Astrocyte (in vitro differentiated cells and primary cell): ENCODE data around the gene TGM2. TPM values are rescaled to one million over a fixed set of nuclear protein-coding genes. Genes with fewer than 3 reads are reported as not detected.

Source experiments
- DNase-seq: peaks from one replicate; pipeline ENCODE4 v3.0.0-alpha.2; 2010; ENCODE audit warnings: low read depth
- FAIRE-seq: peaks from 2 replicates; lab custom pipeline; 2011; peaks lifted over from hg19 to GRCh38; lab: Jason Lieb, UNC
- H2AFZ ChIP-seq: 2 replicates; pipeline ENCODE4 v1.6.0; 2012; ENCODE audit warnings: low read depth, low read length, inconsistent platforms
- H3K27ac ChIP-seq: 2 replicates; pipeline ENCODE4 v1.5.1; 2011; ENCODE audit warnings: low read depth, low read length, inconsistent platforms
- H3K27me3 ChIP-seq: 2 replicates; pipeline ENCODE4 v1.6.0; 2011; ENCODE audit warnings: low read length, inconsistent platforms; ENCODE audit not compliant: insufficient read depth
- H3K36me3 ChIP-seq: 2 replicates; pipeline ENCODE4 v1.5.1; 2011; ENCODE audit warnings: low read length, inconsistent platforms; ENCODE audit not compliant: insufficient read depth
- H3K4me1 ChIP-seq: 2 replicates; pipeline ENCODE4 v1.5.1; 2011; ENCODE audit warnings: low read length, inconsistent platforms; ENCODE audit not compliant: insufficient read depth
- H3K4me2 ChIP-seq: 2 replicates; pipeline ENCODE4 v1.6.0; 2012; ENCODE audit warnings: low read length, inconsistent platforms
- H3K4me3 ChIP-seq: 2 replicates; pipeline ENCODE4 v1.5.1; 2011; ENCODE audit warnings: low read depth, mild to moderate bottlenecking, low read length, inconsistent platforms; ENCODE audit not compliant: insufficient read depth
- H3K79me2 ChIP-seq: 2 replicates; pipeline ENCODE4 v1.6.0; 2012; ENCODE audit warnings: mild to moderate bottlenecking, low read length, inconsistent platforms; ENCODE audit not compliant: insufficient read depth
- H3K9ac ChIP-seq: 2 replicates; pipeline ENCODE4 v1.6.0; 2012; ENCODE audit warnings: mild to moderate bottlenecking, low read length, inconsistent platforms
- H3K9me3 ChIP-seq: 2 replicates; pipeline ENCODE4 v1.5.1; 2012; ENCODE audit warnings: low read depth, mild to moderate bottlenecking, low read length, inconsistent platforms; ENCODE audit not compliant: insufficient read depth
- H4K20me1 ChIP-seq: 2 replicates; pipeline ENCODE4 v1.6.0; 2012; ENCODE audit warnings: low read length, inconsistent platforms; ENCODE audit not compliant: insufficient read depth
- H3K27ac Mint-ChIP-seq: one replicate; pipeline ENCODE4 v1.8.0; 2021; ENCODE audit warnings: mild to moderate bottlenecking, mixed read lengths; ENCODE audit not compliant: unreplicated experiment
- H3K27me3 Mint-ChIP-seq: one replicate; pipeline ENCODE4 v1.8.0; 2021; ENCODE audit warnings: low read depth, mixed read lengths; ENCODE audit not compliant: unreplicated experiment
- H3K36me3 Mint-ChIP-seq: one replicate; pipeline ENCODE4 v1.8.0; 2021; ENCODE audit warnings: low read depth, mixed read lengths; ENCODE audit not compliant: unreplicated experiment
- H3K4me1 Mint-ChIP-seq: one replicate; pipeline ENCODE4 v1.8.0; 2021; ENCODE audit warnings: low read depth, mixed read lengths; ENCODE audit not compliant: unreplicated experiment
- H3K4me3 Mint-ChIP-seq: one replicate; pipeline ENCODE4 v1.8.0; 2021; ENCODE audit warnings: mild to moderate bottlenecking, moderate library complexity, mixed read lengths; ENCODE audit not compliant: unreplicated experiment
- H3K9me3 Mint-ChIP-seq: one replicate; pipeline ENCODE4 v1.8.0; 2021; ENCODE audit warnings: mild to moderate bottlenecking, mixed read lengths; ENCODE audit not compliant: unreplicated experiment
- CTCF ChIP-seq: IDR thresholded peaks from 2 replicates; pipeline ENCODE4 v1.5.1; 2011; ENCODE audit warnings: low read depth, mild to moderate bottlenecking, inconsistent platforms, low read length, moderate library complexity; ENCODE audit not compliant: insufficient read depth
- EZH2 ChIP-seq: IDR thresholded peaks from 2 replicates; pipeline ENCODE4 v1.6.1; 2012; ENCODE audit warnings: mild to moderate bottlenecking, low read length, inconsistent platforms; ENCODE audit not compliant: insufficient read depth
- total RNA-seq: library from RNA; stranded (reverse); gene quantifications from 2 replicates; pipeline ENCODE4 v1.2.1, GENCODE V29; 2021

Gene TGM2
- total RNA-seq, 1 donor from 2014 or later: 98.9 TPM

- Histone ChIP-seq H3K27ac (no peak overlapping the region), H3K9ac (no peak overlapping the region), H3K79me2 (no peaks in the 10 kb centered on the region), H3K4me2 (no peak overlapping the region), H3K27me3 (no peaks in the 10 kb centered on the region), H3K4me3 (no peak overlapping the region), H2AFZ (no peak overlapping the region), H3K9me3 (no peaks in the 10 kb centered on the region), H3K4me1 (peaks cover 29% of the 10 kb centered on the region), H3K36me3 (peaks cover 34% of the 10 kb centered on the region), H4K20me1 (no peaks in the 10 kb centered on the region)
- Mint-ChIP-seq H3K27me3 (no peaks in the 10 kb centered on the region), H3K4me1 (peaks cover 23% of the 10 kb centered on the region), H3K36me3 (peaks cover 11% of the 10 kb centered on the region), H3K4me3 (no peak overlapping the region), H3K9me3 (peaks cover 5% of the 10 kb centered on the region), H3K27ac (no peak overlapping the region)
- DNase-seq (no peak), FAIRE-seq (no peak)
- no peak for TF ChIP-seq CTCF
- no peak for TF ChIP-seq EZH2
Measured at GRCh38 chr20:38136421-38137245, 28.4 kb downstream of the TGM2 start.

GRCh38 chr20:38135651-38136420 is 29.2 kb downstream of the TGM2 start:
- Histone ChIP-seq H3K9me3 (no peaks in the 10 kb centered on the region), H3K9ac (no peak overlapping the region), H3K4me1 (peaks cover 29% of the 10 kb centered on the region), H2AFZ (no peak overlapping the region), H3K27ac (peak overlapping the region; percentile 69), H4K20me1 (no peaks in the 10 kb centered on the region), H3K4me2 (no peak overlapping the region), H3K4me3 (no peak overlapping the region), H3K36me3 (peaks cover 34% of the 10 kb centered on the region), H3K27me3 (no peaks in the 10 kb centered on the region), H3K79me2 (no peaks in the 10 kb centered on the region)
- Mint-ChIP-seq H3K27ac (no peak overlapping the region), H3K4me3 (no peak overlapping the region), H3K4me1 (peaks cover 19% of the 10 kb centered on the region), H3K27me3 (no peaks in the 10 kb centered on the region), H3K9me3 (peaks cover 5% of the 10 kb centered on the region), H3K36me3 (peaks cover 11% of the 10 kb centered on the region)
- FAIRE-seq (no peak), DNase-seq (no peak)
- no peak for TF ChIP-seq EZH2
- TF ChIP-seq CTCF: no peak
